ENCODE results near the gene PCGF5. TPM values are rescaled to one million over a fixed set of nuclear protein-coding genes. Genes with fewer than 3 reads are reported as not detected.
A peak's percentile ranks its signal among the peaks of the same experiment; 100 is the strongest.

The PCGF5 gene
- polyA plus RNA-seq, 1 experiment = 13.8 TPM

GRCh38 chr10:91220954-91221675, 652 bp downstream of the PCGF5 start:
- TF ChIP-seq, protein P1, sequence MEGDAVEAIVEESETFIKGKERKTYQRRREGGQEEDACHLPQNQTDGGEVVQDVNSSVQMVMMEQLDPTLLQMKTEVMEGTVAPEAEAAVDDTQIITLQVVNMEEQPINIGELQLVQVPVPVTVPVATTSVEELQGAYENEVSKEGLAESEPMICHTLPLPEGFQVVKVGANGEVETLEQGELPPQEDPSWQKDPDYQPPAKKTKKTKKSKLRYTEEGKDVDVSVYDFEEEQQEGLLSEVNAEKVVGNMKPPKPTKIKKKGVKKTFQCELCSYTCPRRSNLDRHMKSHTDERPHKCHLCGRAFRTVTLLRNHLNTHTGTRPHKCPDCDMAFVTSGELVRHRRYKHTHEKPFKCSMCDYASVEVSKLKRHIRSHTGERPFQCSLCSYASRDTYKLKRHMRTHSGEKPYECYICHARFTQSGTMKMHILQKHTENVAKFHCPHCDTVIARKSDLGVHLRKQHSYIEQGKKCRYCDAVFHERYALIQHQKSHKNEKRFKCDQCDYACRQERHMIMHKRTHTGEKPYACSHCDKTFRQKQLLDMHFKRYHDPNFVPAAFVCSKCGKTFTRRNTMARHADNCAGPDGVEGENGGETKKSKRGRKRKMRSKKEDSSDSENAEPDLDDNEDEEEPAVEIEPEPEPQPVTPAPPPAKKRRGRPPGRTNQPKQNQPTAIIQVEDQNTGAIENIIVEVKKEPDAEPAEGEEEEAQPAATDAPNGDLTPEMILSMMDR (IDR thresholded peaks at IDR 0.05; ENCODE audit: low read depth, low read length) = no peak
- H3K9me3 ChIP-seq (ENCODE audit: control insufficient read depth, insufficient read depth, low read length) = no peaks in the 10 kb centered on the region
- CTCF ChIA-PET = interaction anchor here (0.7 kb wide), 1 partner anchor 215 kb away, joined by 8 read pairs; no protein-coding TSS in a partner anchor
- no peaks in the 10 kb centered on the region for H3K27me3 ChIP-seq (ENCODE audit: control insufficient read depth, insufficient read depth, low read length)
- POLR2A ChIA-PET = no interaction called here
- DNase-seq (ENCODE audit: low read depth, low spot score) = no peak
- H3K27ac ChIP-seq (ENCODE audit: low read depth, low read length) = no peak overlapping the region
- peak overlapping the region; percentile 76 for H3K4me3 ChIP-seq (ENCODE audit: low read depth, low read length)

- ChIA-PET CTCF (interaction anchor here (0.7 to 0.9 kb wide), 2 partner anchors 25 to 283 kb away, joined by 3 to 8 read pairs; no protein-coding TSS in a partner anchor), POLR2A (no interaction called here)
- no peaks in the 10 kb centered on the region for H3K9me3 ChIP-seq (ENCODE audit: control insufficient read depth, insufficient read depth, low read length)
- DNase-seq (ENCODE audit: low read depth, low spot score) = no peak
- no peak overlapping the region for H3K4me3 ChIP-seq (ENCODE audit: low read depth, low read length)
- H3K27ac ChIP-seq (ENCODE audit: low read depth, low read length) = no peak overlapping the region
- H3K27me3 ChIP-seq (ENCODE audit: control insufficient read depth, insufficient read depth, low read length) = no peaks in the 10 kb centered on the region
- TF ChIP-seq, protein P1 (IDR thresholded peaks at IDR 0.05; ENCODE audit: low read depth, low read length) = no peak
Measured at GRCh38 chr10:91226093-91226492, 5.6 kb downstream of the PCGF5 start.

DNA sequence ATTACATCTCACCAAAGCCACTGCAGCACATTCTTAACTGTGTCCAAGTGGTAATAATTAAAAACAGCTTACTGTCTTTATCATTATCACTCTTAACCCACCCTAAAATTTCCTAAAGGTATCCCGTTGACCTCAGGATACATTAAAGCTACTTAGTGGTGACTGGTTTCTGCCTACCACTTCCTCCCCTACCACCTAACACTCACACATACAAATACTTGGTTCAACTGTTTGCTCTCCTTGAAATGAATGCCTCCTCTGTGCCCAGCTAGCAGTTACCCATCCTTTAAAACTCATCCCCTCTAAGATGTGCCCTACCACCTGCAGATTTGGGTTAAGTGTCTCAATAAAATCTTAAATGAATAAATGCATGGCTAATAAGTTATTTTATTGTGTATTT, 7.1 kb downstream of the PCGF5 start:
- TF ChIP-seq, protein P1 (IDR thresholded peaks at IDR 0.05; ENCODE audit: low read depth, low read length) = no peak
- Histone ChIP-seq H3K27ac (ENCODE audit: low read depth, low read length) (no peak overlapping the region), H3K9me3 (ENCODE audit: control insufficient read depth, insufficient read depth, low read length) (no peaks in the 10 kb centered on the region), H3K27me3 (ENCODE audit: control insufficient read depth, insufficient read depth, low read length) (no peaks in the 10 kb centered on the region), H3K4me3 (ENCODE audit: low read depth, low read length) (no peak overlapping the region)
- POLR2A ChIA-PET = no interaction called here
- DNase-seq (ENCODE audit: low read depth, low spot score) = no peak
- CTCF ChIA-PET = no interaction called here

- TF ChIP-seq, protein P1 (IDR thresholded peaks at IDR 0.05; ENCODE audit: low read depth, low read length) = no peak
- H3K27ac ChIP-seq (ENCODE audit: low read depth, low read length) = no peak overlapping the region
- no peak for DNase-seq (ENCODE audit: low read depth, low spot score)
- CTCF ChIA-PET = interaction anchor here (1.0 to 2.3 kb wide), 3 partner anchors 223 to 350 kb away, joined by 5 to 8 read pairs (median 6); no protein-coding TSS in a partner anchor
- H3K9me3 ChIP-seq (ENCODE audit: control insufficient read depth, insufficient read depth, low read length) = no peaks in the 10 kb centered on the region
- no peak overlapping the region for H3K4me3 ChIP-seq (ENCODE audit: low read depth, low read length)
- H3K27me3 ChIP-seq (ENCODE audit: control insufficient read depth, insufficient read depth, low read length) = no peaks in the 10 kb centered on the region
- POLR2A ChIA-PET = no interaction called here
Measured at GRCh38 chr10:91229683-91230082, 9.2 kb downstream of the PCGF5 start.

DNA sequence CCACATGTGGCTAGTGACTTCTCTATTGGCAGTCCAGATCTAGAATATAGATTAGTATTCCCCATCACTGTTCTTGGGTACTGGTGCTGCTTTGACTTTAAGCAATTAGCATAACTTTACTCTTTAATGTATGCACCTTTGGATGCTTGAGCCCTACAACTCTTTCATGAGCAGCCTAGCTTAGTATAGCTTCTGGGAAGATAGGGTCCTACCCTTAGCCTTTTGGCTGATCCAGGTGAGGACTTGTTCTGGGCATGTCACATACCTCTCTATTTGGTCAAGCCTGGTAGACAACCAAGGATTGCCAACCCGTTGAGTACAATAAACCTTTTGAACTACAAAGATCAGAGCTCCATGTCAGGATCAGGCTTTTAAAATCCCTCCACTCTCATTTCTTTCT, 17.7 kb downstream of the PCGF5 start:
- no peak overlapping the region for H3K27ac ChIP-seq (ENCODE audit: low read depth, low read length)
- ChIA-PET CTCF (interaction anchor here (0.6 to 2.1 kb wide), 6 partner anchors 13 to 327 kb away, joined by 3 to 9 read pairs (median 6); no protein-coding TSS in a partner anchor), POLR2A (interaction anchor here (0.6 kb wide), 1 partner anchor 27 kb away, joined by 5 read pairs; no protein-coding TSS in a partner anchor)
- TF ChIP-seq, protein P1 (IDR thresholded peaks at IDR 0.05; ENCODE audit: low read depth, low read length) = no peak
- H3K27me3 ChIP-seq (ENCODE audit: control insufficient read depth, insufficient read depth, low read length) = no peaks in the 10 kb centered on the region
- no peak for DNase-seq (ENCODE audit: low read depth, low spot score)
- no peaks in the 10 kb centered on the region for H3K9me3 ChIP-seq (ENCODE audit: control insufficient read depth, insufficient read depth, low read length)
- no peak overlapping the region for H3K4me3 ChIP-seq (ENCODE audit: low read depth, low read length)
